GM21423 (cell line): Measurements from ENCODE around the gene FRY.

Source experiments
- ATAC-seq: cut with Tn5 transposase; IDR thresholded peaks from one replicate; pipeline ENCODE4 v1.9.1; 2021; ENCODE audit warnings: mild to moderate bottlenecking, moderate library complexity; ENCODE audit not compliant: unreplicated experiment

The FRY gene

GRCh38 chr13:32126278-32126677 lies 94.7 kb downstream of the FRY start:
- ATAC-seq = no peak

- no peak for ATAC-seq
Measured at GRCh38 chr13:32126756-32127155, 95.2 kb downstream of the FRY start.

- ATAC-seq = no peak
Measured at GRCh38 chr13:32127691-32128090, 96.1 kb downstream of the FRY start.

DNA sequence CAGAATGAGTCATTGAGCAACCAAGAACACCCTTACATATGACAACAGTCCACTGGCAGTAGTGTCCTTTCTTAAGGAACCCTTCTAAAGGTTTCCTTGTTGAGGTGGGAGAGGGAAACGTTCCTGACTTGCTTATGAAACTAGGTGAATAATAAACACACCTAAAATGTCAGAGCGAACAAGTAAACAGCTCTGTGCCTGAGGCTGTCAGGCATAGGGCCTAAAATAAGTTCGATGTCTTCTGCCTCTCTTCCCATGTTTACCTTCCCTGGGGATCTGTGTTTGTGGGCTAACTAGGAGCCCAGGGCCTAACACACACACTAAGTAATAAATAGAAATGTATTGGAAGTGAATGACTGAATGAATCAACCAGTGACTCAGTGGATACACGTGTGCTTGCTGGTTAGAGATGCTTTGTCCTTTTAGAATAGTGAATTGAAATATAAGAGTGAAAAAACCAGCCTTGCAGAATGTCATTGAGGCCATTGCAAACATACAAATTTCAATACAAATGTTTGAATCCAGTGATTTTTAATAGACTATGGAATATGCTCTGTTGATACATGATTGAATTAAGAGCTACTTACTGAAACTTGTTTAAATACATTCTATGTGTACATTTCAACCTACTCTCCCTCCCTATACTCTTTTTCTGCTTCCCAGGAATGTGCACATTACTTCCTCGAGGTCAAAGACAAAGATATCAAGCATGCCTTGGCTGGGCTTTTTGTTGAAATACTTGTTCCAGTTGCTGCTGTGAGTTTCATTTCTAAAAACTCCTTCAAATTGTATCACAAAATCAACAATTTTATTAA lies 102.9 kb downstream of the FRY start:
- ATAC-seq = no peak

GRCh38 chr13:32135056-32135390 lies 103.4 kb downstream of the FRY start:
- ATAC-seq = no peak

GRCh38 chr13:32135655-32136054 lies 104.1 kb downstream of the FRY start:
- ATAC-seq = no peak

GRCh38 chr13:32136061-32136460 lies 104.5 kb downstream of the FRY start:
- ATAC-seq = no peak

- ATAC-seq = no peak
Measured at GRCh38 chr13:32136716-32137115, 105.1 kb downstream of the FRY start.

- no peak for ATAC-seq
Measured at GRCh38 chr13:32139251-32139650, 107.7 kb downstream of the FRY start.

GRCh38 chr13:32140109-32140508 lies 108.5 kb downstream of the FRY start:
- no peak for ATAC-seq

DNA sequence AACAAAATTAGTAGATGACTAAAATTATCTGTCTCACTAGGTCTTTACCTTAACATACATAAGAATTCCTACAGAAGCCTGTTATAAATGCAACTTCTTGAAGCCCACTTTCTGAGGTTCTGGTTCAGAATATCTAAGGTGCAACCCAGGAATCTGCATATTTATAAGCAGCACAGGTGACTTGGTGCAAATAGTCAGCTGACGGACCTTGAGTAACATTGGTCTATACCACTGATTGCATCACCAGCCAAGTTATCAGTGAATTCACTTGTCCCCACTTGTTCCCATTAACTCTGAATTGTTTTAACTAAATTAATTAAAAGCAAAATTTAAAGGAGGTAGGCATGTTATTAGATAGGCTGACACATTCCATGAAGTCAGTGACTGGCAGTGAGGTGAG lies 109.9 kb downstream of the FRY start:
- ATAC-seq = no peak

DNA sequence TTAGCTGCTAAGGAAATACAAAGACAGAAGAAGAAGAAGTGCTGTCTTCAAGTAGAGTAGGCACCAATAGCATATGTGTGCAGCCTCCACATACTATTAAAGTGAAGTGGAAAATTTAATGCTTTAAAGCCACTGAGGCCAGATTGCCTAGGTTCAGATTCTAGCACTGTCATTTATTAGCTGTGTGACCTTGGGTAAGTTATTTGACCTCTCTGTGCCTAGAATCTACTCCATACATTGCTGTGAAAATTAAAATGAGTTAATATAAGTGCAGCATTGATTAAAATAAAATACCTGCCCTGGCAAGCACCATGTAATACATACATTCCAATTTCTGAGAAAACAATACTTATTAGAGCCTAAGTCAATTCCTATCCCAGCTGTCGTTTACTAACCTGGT lies 110.5 kb downstream of the FRY start:
- no peak for ATAC-seq

- no peak for ATAC-seq
Measured at GRCh38 chr13:32142956-32143375, 111.4 kb downstream of the FRY start.

DNA sequence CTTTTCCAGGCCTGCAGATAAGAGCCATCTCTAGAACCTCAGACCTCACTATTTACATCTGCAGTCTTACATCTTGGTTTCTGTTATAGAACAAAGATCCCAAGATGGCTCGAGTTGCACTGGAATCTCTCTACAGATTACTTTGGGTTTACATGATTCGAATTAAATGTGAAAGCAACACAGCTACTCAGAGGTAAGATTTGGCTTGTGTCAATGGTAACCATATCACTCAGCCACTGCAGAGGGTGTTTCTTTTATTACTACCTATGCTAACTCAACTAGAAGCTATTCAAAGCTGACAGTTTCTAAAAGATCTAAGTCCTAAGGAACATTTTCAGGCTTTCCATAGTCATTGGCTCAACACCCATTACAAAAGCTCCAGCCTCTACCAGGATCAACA lies 115.6 kb downstream of the FRY start:
- no peak for ATAC-seq

DNA sequence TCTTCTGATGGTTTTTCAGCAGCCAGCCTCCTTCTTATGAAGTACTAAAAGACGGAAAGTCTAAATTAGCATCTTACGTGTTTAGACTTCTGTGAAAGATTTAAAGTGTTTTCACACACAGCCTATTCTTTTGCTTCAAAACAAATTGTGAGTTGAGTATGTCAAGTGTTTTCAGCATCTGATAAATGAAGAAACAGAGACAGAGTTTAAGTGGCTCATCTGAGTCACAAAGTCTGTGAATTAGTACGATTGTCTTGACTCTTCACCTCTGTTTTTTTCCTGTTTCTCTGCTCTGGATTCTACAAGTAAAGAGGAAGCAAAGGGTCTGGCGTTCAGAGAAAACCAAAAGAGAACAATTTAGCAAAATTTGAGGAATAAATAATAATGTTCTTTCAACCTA lies 116.4 kb downstream of the FRY start:
- ATAC-seq = no peak

DNA sequence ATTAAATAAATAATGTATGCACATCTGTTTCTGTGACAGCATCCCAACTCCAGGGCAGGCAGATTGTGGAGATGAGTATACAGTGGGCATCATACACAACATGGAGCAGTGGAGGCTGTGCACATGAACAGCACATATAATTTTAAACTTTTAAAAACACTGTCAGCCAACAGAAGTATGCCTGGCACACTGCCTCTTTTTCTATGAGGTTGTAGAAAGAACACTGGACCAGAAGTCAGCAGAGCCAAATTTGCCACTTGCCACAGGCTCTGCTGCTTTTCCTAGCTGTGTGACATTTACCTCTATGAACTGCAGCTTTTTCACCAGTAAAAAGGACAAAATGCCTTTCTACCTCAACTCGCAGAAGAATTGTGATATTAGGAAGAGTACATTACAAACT lies 118.7 kb downstream of the FRY start:
- ATAC-seq = no peak

DNA sequence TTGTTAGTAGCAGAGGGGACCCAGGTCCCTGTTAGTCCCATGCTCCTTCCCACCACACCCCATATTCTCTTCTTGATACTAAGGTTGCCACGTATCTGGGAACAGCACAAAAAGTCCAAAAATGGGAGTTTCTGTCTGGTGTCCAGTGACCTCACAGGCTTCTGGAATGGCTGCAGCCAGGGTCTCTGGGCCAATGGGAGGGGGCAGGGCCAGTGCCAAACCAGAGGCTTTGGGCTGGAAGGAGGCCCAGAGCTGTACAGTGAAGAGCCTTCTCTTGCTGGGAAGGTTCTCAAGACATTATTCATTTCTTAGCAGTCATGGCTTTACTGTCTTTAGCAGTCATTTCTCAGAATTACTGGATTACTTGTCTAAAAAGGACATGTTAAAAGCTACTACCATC lies 119.2 kb downstream of the FRY start:
- no peak for ATAC-seq

GRCh38 chr13:32151240-32151639 lies 119.7 kb downstream of the FRY start:
- no peak for ATAC-seq

- no peak for ATAC-seq
Measured at GRCh38 chr13:32153056-32153455, 121.5 kb downstream of the FRY start.

- no peak for ATAC-seq
Measured at GRCh38 chr13:32159137-32159869, 127.7 kb downstream of the FRY start.

GRCh38 chr13:32162395-32163005 lies 130.9 kb downstream of the FRY start:
- no peak for ATAC-seq

DNA sequence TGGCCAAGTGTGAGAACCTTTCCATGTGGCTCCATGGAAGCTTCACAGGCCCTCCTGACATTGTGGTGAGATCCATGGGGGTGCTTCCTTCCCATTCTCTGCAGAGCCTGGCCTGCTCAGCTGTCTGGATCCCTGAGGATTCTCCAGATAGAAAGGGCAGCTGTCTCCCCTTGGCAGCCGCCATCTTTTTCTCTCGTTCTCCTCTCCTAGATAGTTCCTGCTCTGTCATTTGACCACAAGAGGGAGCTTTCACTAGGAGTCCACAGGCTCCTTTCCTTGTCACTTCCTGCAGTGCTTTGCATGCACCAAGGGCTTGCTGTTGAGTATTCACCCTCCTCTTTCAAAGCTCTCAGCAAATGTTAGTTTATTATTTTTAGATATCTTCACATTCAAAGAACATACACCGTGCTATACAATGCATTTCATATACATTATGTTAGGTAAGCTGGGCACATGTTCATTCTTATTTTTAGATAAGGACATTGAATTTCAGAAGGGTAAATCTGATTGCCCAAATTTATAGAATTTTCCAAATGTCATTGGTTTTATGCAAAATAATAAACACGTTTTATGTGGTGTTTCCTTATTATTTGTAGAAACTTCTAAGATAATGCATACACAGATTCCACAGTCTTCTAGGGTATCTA lies 133.2 kb downstream of the FRY start:
- ATAC-seq = no peak
